Measurements from ENCODE around the gene DGKG.

DGKG gene

DNA sequence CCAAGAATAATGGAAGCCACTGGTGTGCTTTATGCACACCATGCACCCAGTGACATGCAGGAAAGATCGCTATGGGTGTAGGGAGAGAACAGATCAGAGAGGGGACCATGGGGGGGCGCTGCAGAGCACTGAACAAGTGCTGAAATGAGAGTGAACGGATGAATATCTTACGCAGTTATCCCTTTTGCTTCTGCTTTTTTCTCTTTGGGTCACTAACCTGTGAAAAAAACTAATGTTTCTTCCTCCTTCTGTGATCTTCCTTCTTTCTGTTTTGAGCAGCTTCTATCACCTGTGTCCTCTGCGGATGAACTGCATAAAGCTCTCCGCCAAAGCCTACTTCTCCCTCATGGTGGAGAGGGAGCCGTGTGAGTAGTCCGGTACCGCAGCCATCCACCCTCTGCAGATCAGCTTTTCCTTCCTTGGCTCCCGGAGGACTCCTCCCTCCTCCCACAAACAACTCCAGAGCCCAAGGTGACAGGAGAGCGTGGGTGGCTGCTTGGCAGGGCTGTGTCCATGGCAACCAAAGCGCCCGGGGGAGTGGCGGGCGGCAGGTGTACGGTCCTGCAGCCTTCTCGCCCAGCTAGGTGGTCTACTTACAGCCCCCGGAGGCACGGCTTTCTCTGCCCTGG is 106.2 kb downstream of the DGKG start:
- H3K36me3 ChIP-seq (ENCODE audit: control insufficient read depth, insufficient read depth, low read length), result no peaks in the 10 kb centered on the region
- no peaks in the 10 kb centered on the region for H3K9me3 ChIP-seq (ENCODE audit: control insufficient read depth, insufficient read depth, low read length)
- H3K4me3 ChIP-seq (ENCODE audit: low read depth, low read length), result no peak overlapping the region
- no peak overlapping the region for H3K9ac ChIP-seq (ENCODE audit: low read depth, low read length)
- no peak overlapping the region for H3K27ac ChIP-seq (ENCODE audit: low read depth, low read length)
- no peaks in the 10 kb centered on the region for H3K27me3 ChIP-seq (ENCODE audit: control insufficient read depth, insufficient read depth, low read length)
- peaks cover 13% of the 10 kb centered on the region for H3K4me1 ChIP-seq (ENCODE audit: control insufficient read depth, insufficient read depth, low read length)

DNA sequence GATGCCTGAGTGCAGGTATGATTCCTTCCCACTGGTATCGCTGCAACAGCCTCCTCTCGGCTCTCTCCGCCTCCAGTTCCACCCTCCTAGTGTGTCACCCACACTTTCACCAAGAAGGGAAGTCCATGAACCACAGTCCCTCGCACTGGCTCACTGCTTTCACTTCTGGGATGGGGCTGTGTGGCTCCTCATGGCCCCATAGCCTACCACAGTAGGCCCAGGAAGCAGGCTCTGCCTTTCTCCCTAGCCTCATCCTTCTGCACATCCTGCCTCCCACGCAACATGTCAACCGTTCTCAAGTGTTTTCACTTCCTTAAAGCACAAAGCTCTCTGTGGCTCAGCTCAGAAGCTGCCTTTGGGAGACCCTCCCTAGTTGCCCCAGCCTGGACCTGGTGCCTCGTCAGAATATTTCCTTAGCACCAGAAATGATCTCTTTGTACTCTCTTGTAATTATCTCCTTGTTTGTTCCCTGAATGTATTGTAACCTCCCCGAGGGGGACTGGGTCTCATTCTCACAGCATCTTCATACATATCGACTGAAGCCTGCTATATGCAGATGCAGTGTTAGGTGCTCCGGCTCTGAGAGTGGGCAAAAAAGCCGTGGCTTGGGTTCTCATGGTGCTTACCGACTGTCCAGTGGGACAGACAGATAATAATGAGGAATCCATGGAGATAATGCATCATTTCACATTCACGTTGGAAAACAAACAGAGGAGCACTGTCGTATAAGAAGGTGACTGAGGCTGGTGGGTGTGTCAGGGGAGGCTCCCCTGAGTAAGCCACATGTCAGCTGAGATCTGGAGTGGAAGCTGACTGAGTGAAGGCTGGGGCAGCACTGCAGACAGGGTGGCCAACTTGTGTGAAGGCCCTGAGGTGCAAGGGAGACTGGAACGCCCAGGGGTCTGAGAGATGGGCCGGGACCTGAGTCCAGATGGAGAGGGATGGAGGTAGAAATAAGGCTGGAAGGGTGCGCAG is 107.1 kb downstream of the DGKG start:
- H3K9ac ChIP-seq (ENCODE audit: low read depth, low read length), result no peak overlapping the region
- no peaks in the 10 kb centered on the region for H3K9me3 ChIP-seq (ENCODE audit: control insufficient read depth, insufficient read depth, low read length)
- no peaks in the 10 kb centered on the region for H3K27me3 ChIP-seq (ENCODE audit: control insufficient read depth, insufficient read depth, low read length)
- no peak overlapping the region for H3K4me3 ChIP-seq (ENCODE audit: low read depth, low read length)
- H3K4me1 ChIP-seq (ENCODE audit: control insufficient read depth, insufficient read depth, low read length), result peaks cover 10% of the 10 kb centered on the region
- no peak overlapping the region for H3K27ac ChIP-seq (ENCODE audit: low read depth, low read length)
- H3K36me3 ChIP-seq (ENCODE audit: control insufficient read depth, insufficient read depth, low read length), result no peaks in the 10 kb centered on the region

DNA sequence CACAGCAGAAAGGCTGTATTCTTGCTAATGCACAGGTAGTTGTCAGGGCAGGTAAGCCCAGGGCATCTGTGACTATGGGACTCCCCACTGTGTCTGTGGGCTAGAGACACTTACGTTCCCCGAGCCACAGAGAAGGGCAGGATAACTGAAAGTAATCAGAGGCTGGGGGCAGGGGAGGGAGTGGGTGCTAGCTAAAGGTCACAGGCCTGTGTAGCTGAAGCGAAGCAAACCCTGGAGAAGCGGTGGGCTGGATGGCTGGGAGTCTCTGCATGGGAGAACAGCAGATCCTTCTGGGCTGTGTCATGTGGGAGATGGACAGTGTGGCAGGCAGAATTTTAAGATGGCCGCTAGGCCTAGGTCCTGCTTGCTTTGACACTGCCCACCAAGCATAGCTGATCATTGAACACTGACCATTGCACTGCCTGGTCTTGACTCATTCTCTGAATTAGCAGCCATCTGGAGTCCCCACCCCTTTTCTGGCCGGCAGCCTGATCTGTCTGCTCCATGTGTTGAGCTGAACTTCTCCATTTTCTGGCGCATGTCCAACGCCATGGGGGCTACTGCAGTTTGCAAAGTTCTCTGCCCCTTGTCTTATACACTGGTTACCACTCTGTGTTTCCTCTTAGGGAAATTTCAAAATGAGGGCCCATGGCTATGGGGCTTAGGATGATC is 110.0 kb downstream of the DGKG start:
- H3K36me3 ChIP-seq (ENCODE audit: control insufficient read depth, insufficient read depth, low read length), result no peaks in the 10 kb centered on the region
- no peak overlapping the region for H3K27ac ChIP-seq (ENCODE audit: low read depth, low read length)
- no peaks in the 10 kb centered on the region for H3K27me3 ChIP-seq (ENCODE audit: control insufficient read depth, insufficient read depth, low read length)
- H3K9ac ChIP-seq (ENCODE audit: low read depth, low read length), result no peak overlapping the region
- no peaks in the 10 kb centered on the region for H3K9me3 ChIP-seq (ENCODE audit: control insufficient read depth, insufficient read depth, low read length)
- H3K4me3 ChIP-seq (ENCODE audit: low read depth, low read length), result no peak overlapping the region
- H3K4me1 ChIP-seq (ENCODE audit: control insufficient read depth, insufficient read depth, low read length), result no peaks in the 10 kb centered on the region

DNA sequence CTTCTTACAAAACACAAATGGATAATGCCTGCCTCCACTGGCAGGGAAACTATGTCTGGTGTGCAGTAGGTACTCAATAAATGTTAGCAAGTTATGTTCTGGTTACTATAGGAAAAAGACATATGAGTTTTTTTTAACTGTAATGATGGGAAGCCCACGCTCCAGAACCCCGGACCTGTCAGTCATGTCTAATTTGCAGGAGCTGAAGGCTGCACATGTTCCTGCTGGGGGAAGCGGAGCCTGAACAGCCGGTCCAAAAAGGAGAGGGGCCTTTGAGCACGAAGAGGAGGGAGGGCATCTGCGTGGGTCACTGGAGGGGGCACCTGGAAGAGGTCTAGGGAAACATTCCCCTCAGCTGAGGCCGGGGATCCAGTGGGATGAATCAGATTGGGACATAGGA is 113.2 kb downstream of the DGKG start:
- no peaks in the 10 kb centered on the region for H3K36me3 ChIP-seq (ENCODE audit: control insufficient read depth, insufficient read depth, low read length)
- H3K9me3 ChIP-seq (ENCODE audit: control insufficient read depth, insufficient read depth, low read length), result no peaks in the 10 kb centered on the region
- no peak overlapping the region for H3K4me3 ChIP-seq (ENCODE audit: low read depth, low read length)
- H3K27ac ChIP-seq (ENCODE audit: low read depth, low read length), result no peak overlapping the region
- no peaks in the 10 kb centered on the region for H3K27me3 ChIP-seq (ENCODE audit: control insufficient read depth, insufficient read depth, low read length)
- no peak overlapping the region for H3K9ac ChIP-seq (ENCODE audit: low read depth, low read length)
- no peaks in the 10 kb centered on the region for H3K4me1 ChIP-seq (ENCODE audit: control insufficient read depth, insufficient read depth, low read length)

DNA sequence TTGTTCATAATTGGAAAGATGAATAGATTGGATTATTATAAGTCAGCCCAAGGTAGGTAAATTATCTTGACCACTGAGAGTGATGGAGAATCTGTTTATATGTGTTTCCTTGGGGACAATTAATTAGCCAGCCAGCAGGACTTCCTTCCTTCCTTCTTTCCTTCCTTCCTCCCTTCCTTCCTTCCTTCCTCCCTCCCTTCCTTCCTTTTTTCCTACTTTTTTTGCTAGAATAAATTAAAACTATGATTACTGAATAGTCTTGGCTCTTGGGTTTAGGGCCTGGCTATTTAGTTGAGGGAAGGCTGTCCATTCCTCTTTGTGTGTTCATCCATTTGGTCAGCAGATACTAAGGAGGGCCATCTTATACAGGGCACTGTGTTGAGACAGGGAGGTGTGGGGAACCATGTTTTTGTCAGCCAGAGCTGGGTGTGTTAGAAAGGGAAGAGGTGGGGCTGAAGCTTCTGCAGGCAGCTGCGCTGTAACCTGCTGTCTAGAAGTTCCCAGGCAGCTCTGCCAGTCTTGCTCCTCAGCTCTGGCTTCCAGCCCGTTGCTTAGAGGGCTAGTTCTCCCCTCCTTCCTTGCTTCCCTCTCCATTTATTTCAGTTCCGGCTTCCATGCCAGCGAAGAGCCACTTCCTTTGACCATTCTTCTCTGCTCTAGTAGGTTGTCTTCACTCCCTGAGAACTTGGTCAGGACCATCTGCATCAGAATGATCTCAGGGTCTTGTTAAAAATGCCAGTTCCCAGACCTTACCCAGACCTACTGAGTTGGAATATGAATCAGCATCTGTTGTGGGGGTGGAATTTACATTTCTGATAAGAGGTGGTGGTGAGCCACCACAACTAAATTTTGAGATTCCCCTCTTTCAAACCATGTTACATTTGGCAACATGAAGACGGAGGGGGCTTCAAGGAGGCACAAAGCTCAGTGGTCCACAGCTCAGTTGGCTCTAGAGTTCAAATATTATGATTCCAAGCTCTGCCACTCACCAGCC is 113.9 kb downstream of the DGKG start:
- no peaks in the 10 kb centered on the region for H3K36me3 ChIP-seq (ENCODE audit: control insufficient read depth, insufficient read depth, low read length)
- H3K9me3 ChIP-seq (ENCODE audit: control insufficient read depth, insufficient read depth, low read length), result no peaks in the 10 kb centered on the region
- H3K27ac ChIP-seq (ENCODE audit: low read depth, low read length), result no peak overlapping the region
- H3K27me3 ChIP-seq (ENCODE audit: control insufficient read depth, insufficient read depth, low read length), result no peaks in the 10 kb centered on the region
- H3K4me3 ChIP-seq (ENCODE audit: low read depth, low read length), result no peak overlapping the region
- H3K4me1 ChIP-seq (ENCODE audit: control insufficient read depth, insufficient read depth, low read length), result no peaks in the 10 kb centered on the region
- H3K9ac ChIP-seq (ENCODE audit: low read depth, low read length), result no peak overlapping the region

DNA sequence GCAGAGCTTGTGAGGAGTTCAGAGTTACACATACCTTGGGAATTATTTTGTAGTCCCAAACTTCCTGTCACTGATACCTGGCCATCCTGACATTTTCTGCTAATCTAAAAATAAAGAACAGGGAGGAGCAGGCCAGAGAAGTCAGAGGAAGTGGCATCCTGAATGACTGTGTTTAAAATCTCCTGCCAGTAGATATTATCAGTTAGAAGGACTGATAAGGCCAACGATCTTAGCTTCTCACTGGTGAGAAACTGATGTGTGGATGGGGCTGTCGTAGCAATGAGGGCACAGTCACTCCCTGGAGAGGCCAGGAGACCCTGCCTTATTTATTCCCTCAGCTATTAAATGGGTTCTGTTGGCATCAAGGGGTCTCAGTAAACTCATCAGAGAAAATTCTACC is 115.1 kb downstream of the DGKG start:
- Histone ChIP-seq H3K27ac (ENCODE audit: low read depth, low read length) (no peak overlapping the region), H3K9ac (ENCODE audit: low read depth, low read length) (no peak overlapping the region), H3K36me3 (ENCODE audit: control insufficient read depth, insufficient read depth, low read length) (no peaks in the 10 kb centered on the region), H3K4me1 (ENCODE audit: control insufficient read depth, insufficient read depth, low read length) (no peaks in the 10 kb centered on the region), H3K4me3 (ENCODE audit: low read depth, low read length) (no peak overlapping the region), H3K9me3 (ENCODE audit: control insufficient read depth, insufficient read depth, low read length) (no peaks in the 10 kb centered on the region), H3K27me3 (ENCODE audit: control insufficient read depth, insufficient read depth, low read length) (no peaks in the 10 kb centered on the region)

DNA sequence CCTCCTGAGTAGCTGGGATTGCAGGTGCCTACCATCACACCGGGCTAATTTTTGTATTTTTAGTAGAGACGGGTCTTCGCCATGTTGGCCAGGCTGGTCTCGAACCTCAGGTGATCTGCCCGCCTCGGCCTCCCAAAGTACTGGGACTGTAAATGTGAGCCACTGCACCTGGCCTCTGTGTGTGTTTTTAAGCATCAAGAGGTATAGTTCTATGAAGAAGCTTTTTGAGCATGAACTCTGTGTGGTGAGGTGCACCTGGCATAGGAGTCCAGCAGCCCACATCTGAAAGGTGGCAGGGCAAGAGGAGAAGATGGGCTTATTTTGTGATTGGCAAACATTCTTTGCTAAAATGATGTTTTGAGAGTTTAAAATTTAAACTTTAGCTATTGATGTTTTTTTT is 118.0 kb downstream of the DGKG start:
- Histone ChIP-seq H3K36me3 (ENCODE audit: control insufficient read depth, insufficient read depth, low read length) (no peaks in the 10 kb centered on the region), H3K9me3 (ENCODE audit: control insufficient read depth, insufficient read depth, low read length) (no peaks in the 10 kb centered on the region), H3K27me3 (ENCODE audit: control insufficient read depth, insufficient read depth, low read length) (no peaks in the 10 kb centered on the region; the same call in 1 of the 2 replicates), H3K9ac (ENCODE audit: low read depth, low read length) (no peak overlapping the region), H3K4me3 (ENCODE audit: low read depth, low read length) (no peak overlapping the region), H3K27ac (ENCODE audit: low read depth, low read length) (no peak overlapping the region), H3K4me1 (ENCODE audit: control insufficient read depth, insufficient read depth, low read length) (peaks cover 2% of the 10 kb centered on the region)

DNA sequence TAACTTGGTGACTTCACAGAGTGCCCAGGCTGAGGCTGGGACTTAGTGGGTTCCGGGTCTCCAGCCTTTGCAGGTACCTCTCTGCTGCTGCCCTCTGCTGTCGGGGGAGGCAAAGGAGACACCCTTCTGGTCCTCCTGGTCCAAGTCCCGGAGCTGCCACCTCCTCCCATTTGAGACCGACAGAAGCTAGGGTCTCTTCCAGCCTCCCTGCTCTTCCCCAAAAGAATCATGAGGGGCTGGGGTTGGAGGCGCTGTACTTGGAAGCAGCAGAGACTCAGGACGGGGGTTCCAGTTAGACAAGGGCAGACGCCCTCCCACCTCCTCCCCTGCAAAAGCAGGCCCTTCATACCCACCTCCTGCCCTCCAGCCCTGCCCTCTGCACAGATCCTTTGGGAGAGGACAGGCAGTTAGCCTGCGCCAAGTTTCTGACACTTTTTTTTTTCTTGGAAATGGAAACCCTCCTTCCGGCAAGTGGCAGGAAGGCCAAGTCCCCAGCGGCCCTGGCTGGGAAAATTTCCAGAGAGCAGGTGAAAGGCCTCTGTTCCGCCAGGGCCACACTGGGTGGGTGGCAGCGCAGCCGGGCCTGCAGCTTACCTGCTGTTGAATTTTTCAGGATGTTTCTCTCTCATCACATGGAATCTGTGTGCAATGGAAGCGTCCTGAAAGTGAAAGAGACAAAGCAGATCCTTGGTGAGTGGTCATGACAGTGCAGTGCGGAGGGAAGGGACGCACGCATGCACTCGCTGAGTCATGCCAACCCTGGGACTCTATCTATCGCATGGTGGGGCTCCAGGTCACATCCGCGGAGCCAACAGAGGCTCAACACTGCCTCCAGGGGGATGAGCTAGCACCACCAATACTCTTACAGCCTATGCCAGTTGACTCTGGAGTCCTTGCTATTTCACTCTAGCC is 119.9 kb downstream of the DGKG start:
- Histone ChIP-seq H3K27me3 (ENCODE audit: control insufficient read depth, insufficient read depth, low read length) (no peaks in the 10 kb centered on the region; the same call in 1 of the 2 replicates), H3K36me3 (ENCODE audit: control insufficient read depth, insufficient read depth, low read length) (no peaks in the 10 kb centered on the region), H3K9me3 (ENCODE audit: control insufficient read depth, insufficient read depth, low read length) (no peaks in the 10 kb centered on the region), H3K27ac (ENCODE audit: low read depth, low read length) (no peak overlapping the region), H3K9ac (ENCODE audit: low read depth, low read length) (no peak overlapping the region), H3K4me1 (ENCODE audit: control insufficient read depth, insufficient read depth, low read length) (peaks cover 3% of the 10 kb centered on the region), H3K4me3 (ENCODE audit: low read depth, low read length) (no peak overlapping the region)

DNA sequence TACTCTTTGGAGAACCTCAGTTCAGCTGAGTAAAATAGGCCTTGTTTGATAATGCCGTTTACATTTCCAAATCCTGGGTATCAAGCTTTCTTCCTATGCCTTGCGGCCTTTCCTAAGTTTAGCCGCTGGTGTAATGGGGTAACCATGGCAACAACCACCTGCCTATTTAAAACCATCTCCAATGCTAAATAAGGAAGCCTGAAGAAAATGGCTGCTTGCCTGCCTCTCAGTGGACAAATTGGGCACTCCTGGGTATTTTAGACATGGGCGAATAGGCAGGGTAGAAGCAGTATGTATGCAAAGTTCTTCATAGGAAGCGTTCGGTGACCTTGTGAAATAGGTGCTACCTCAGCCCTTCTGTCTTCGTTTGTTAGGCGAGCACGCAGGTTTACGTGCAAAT is 122.7 kb downstream of the DGKG start:
- Histone ChIP-seq H3K4me1 (ENCODE audit: control insufficient read depth, insufficient read depth, low read length) (peaks cover 3% of the 10 kb centered on the region), H3K27ac (ENCODE audit: low read depth, low read length) (no peak overlapping the region), H3K9me3 (ENCODE audit: control insufficient read depth, insufficient read depth, low read length) (no peaks in the 10 kb centered on the region), H3K36me3 (ENCODE audit: control insufficient read depth, insufficient read depth, low read length) (no peaks in the 10 kb centered on the region), H3K4me3 (ENCODE audit: low read depth, low read length) (no peak overlapping the region), H3K27me3 (ENCODE audit: control insufficient read depth, insufficient read depth, low read length) (no peaks in the 10 kb centered on the region; the same call in 1 of the 2 replicates), H3K9ac (ENCODE audit: low read depth, low read length) (no peak overlapping the region)
